ENCODE data around the gene SH2D1A.
"Not testable (repeated sequence)": the region's sequence is repeated elsewhere in the genome, so short reads cannot be mapped to it uniquely, and the experiment has no call there.

The SH2D1A gene

GRCh38 chrX:124358800-124359383, 12.5 kb downstream of the SH2D1A start:
- DNase-seq: no peak

- DNase-seq: no peak
Observed at GRCh38 chrX:124362072-124362471, 15.7 kb downstream of the SH2D1A start.

- no peak for DNase-seq
Observed at GRCh38 chrX:124362761-124363160, 16.4 kb downstream of the SH2D1A start.

- no peak for DNase-seq
Observed at GRCh38 chrX:124369722-124370121, 23.4 kb downstream of the SH2D1A start.

- DNase-seq: no peak
Observed at GRCh38 chrX:124373348-124373747, 27.0 kb downstream of the SH2D1A start.

- DNase-seq: no peak
Observed at GRCh38 chrX:124378643-124379042, 32.3 kb downstream of the SH2D1A start.

- no peak for DNase-seq
Observed at GRCh38 chrX:124383354-124383753, 37.0 kb downstream of the SH2D1A start.

GRCh38 chrX:124386401-124386800, 40.0 kb downstream of the SH2D1A start:
- no peak for DNase-seq

GRCh38 chrX:124388562-124388961, 42.2 kb downstream of the SH2D1A start:
- peak; percentile 17 for DNase-seq

- DNase-seq: no peak
Observed at GRCh38 chrX:124392794-124393193, 46.4 kb downstream of the SH2D1A start.

- no peak for DNase-seq
Observed at GRCh38 chrX:124393238-124393637, 46.9 kb downstream of the SH2D1A start.

GRCh38 chrX:124393659-124394058, 47.3 kb downstream of the SH2D1A start:
- DNase-seq: no peak

GRCh38 chrX:124395145-124395880, 49.0 kb downstream of the SH2D1A start:
- no peak for DNase-seq

- no peak for DNase-seq
Observed at GRCh38 chrX:124401696-124402095, 55.3 kb downstream of the SH2D1A start.

- DNase-seq: no peak
Observed at GRCh38 chrX:124405868-124406267, 59.5 kb downstream of the SH2D1A start.

GRCh38 chrX:124406294-124407014, 60.1 kb downstream of the SH2D1A start:
- DNase-seq: no peak

GRCh38 chrX:124407226-124407625, 60.9 kb downstream of the SH2D1A start:
- no peak for DNase-seq

GRCh38 chrX:124408380-124408779, 62.0 kb downstream of the SH2D1A start:
- DNase-seq: not testable (repeated sequence)

- DNase-seq: no peak
Observed at GRCh38 chrX:124413244-124413643, 66.9 kb downstream of the SH2D1A start.

- DNase-seq: no peak
Observed at GRCh38 chrX:124414281-124414680, 67.9 kb downstream of the SH2D1A start.

- no peak for DNase-seq
Observed at GRCh38 chrX:124415115-124415800, 68.9 kb downstream of the SH2D1A start.

- no peak for DNase-seq
Observed at GRCh38 chrX:124421898-124422655, 75.7 kb downstream of the SH2D1A start.

All from NCI-H1105 (cell line).